ENCODE data around the gene CBFA2T3.

CBFA2T3 gene

GRCh38 chr16:88960516-88960915 lies 16.5 kb downstream of the CBFA2T3 start:
- Histone ChIP-seq H3K27ac (ENCODE audit: low read length) (no peak overlapping the region), H3K27me3 (ENCODE audit: insufficient read depth, low read length) (no peaks in the 10 kb centered on the region), H3K4me1 (ENCODE audit: insufficient read depth, low read length) (no peaks in the 10 kb centered on the region), H3K4me3 (ENCODE audit: low read length) (no peak overlapping the region), H3K9ac (ENCODE audit: low read depth, low read length) (no peak overlapping the region), H3K9me3 (ENCODE audit: insufficient read depth, low read depth, low read length) (no peaks in the 10 kb centered on the region), H3K36me3 (ENCODE audit: insufficient read depth, low read depth, low read length) (no peaks in the 10 kb centered on the region)

- Histone ChIP-seq H3K9me3 (ENCODE audit: insufficient read depth, low read depth, low read length) (no peaks in the 10 kb centered on the region), H3K27me3 (ENCODE audit: insufficient read depth, low read length) (no peaks in the 10 kb centered on the region), H3K9ac (ENCODE audit: low read depth, low read length) (no peak overlapping the region), H3K36me3 (ENCODE audit: insufficient read depth, low read depth, low read length) (no peaks in the 10 kb centered on the region), H3K4me1 (ENCODE audit: insufficient read depth, low read length) (no peaks in the 10 kb centered on the region), H3K27ac (ENCODE audit: low read length) (no peak overlapping the region), H3K4me3 (ENCODE audit: low read length) (no peak overlapping the region)
Measured at GRCh38 chr16:88959022-88959421, 18.0 kb downstream of the CBFA2T3 start.

GRCh38 chr16:88957887-88958577 lies 19.0 kb downstream of the CBFA2T3 start:
- Histone ChIP-seq H3K27ac (ENCODE audit: low read length) (no peak overlapping the region), H3K27me3 (ENCODE audit: insufficient read depth, low read length) (no peaks in the 10 kb centered on the region), H3K4me3 (ENCODE audit: low read length) (no peak overlapping the region), H3K9me3 (ENCODE audit: insufficient read depth, low read depth, low read length) (no peaks in the 10 kb centered on the region), H3K4me1 (ENCODE audit: insufficient read depth, low read length) (no peaks in the 10 kb centered on the region), H3K9ac (ENCODE audit: low read depth, low read length) (no peak overlapping the region), H3K36me3 (ENCODE audit: insufficient read depth, low read depth, low read length) (no peaks in the 10 kb centered on the region)

DNA sequence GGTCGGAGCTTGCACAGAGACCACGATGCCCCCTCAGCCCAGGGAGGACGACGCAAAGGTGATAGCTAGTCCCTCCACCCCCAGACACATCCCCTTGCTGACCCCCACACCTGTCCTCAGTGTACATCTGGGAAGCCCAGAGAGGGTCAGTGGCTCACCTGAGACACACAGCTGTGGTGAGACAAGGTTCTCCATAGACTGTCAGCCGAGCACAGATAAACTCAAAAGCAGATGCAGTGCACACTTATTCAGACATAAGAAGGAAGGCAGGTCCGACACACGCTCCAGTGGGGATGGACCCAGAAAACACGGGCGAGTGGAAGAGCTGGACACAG lies 19.6 kb downstream of the CBFA2T3 start:
- Histone ChIP-seq H3K27ac (ENCODE audit: low read length) (no peak overlapping the region), H3K9me3 (ENCODE audit: insufficient read depth, low read depth, low read length) (no peaks in the 10 kb centered on the region), H3K9ac (ENCODE audit: low read depth, low read length) (no peak overlapping the region), H3K27me3 (ENCODE audit: insufficient read depth, low read length) (no peaks in the 10 kb centered on the region), H3K4me1 (ENCODE audit: insufficient read depth, low read length) (no peaks in the 10 kb centered on the region), H3K36me3 (ENCODE audit: insufficient read depth, low read depth, low read length) (no peaks in the 10 kb centered on the region), H3K4me3 (ENCODE audit: low read length) (no peak overlapping the region)

DNA sequence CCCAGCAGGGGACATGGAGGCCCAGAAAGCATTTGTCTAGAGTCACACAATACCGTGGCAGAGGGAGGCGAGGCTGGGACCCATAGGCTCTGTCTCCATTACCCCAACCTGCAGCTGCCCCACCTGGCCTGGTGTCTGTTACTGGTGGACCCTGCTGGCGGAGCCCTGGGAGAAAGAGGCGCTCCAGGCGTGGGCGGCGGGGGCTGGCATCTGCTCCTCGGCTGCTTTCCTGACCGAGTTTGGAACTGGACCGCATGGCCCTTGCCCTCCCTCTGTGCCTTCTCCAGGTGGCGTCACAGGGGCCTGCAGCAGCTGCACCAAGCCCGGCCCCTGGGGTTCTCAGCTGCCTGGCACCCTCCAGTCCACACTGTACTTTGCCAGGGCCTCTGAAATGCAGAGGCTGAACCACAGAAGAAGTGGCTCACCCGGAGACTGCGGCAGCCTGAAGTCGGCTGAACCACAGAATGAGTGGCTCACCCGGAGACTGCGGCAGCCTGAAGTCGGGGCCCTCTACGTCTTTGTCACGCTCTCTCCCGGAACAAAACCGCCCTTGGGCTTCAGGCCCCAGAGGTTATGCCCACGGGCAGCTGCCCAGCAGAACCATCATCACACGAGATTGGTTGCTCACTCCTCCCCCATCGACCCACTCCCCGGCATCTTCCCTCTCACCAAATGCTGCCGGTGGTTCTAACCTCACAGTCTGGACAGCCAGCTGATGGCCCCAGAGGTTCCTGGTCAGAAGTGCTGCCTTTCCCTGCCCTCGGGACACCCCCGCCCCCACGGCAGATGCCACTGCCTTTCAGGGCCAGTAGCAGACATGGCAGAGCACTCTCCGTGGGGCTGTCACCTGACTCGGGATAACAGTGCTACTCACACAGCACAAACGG lies 20.2 kb downstream of the CBFA2T3 start:
- no peaks in the 10 kb centered on the region for H3K27me3 ChIP-seq (ENCODE audit: insufficient read depth, low read length)
- no peak overlapping the region for H3K9ac ChIP-seq (ENCODE audit: low read depth, low read length)
- no peak overlapping the region for H3K27ac ChIP-seq (ENCODE audit: low read length)
- no peak overlapping the region for H3K4me3 ChIP-seq (ENCODE audit: low read length)
- no peaks in the 10 kb centered on the region for H3K4me1 ChIP-seq (ENCODE audit: insufficient read depth, low read length)
- H3K36me3 ChIP-seq (ENCODE audit: insufficient read depth, low read depth, low read length), result no peaks in the 10 kb centered on the region
- no peaks in the 10 kb centered on the region for H3K9me3 ChIP-seq (ENCODE audit: insufficient read depth, low read depth, low read length)

DNA sequence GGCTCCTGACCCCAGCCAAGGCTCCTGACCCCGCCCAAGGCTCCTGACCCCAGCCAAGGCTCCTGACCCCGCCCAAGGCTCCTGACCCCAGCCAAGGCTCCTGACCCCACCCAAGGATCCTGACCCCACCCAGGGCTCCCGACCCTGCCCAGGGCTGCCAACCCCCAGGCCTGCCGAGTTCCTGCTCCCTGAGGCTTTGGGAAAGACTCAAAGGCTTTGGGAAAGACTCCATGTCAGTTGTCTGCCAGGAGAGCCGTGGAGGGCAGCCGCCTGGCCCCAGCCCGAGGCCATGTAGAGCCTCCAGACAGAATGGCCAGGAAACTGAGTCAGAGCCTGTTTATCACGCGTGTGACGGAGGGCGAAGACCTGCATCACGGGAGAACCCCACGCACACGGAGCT lies 21.1 kb downstream of the CBFA2T3 start:
- H3K9ac ChIP-seq (ENCODE audit: low read depth, low read length), result no peak overlapping the region
- no peaks in the 10 kb centered on the region for H3K9me3 ChIP-seq (ENCODE audit: insufficient read depth, low read depth, low read length)
- no peak overlapping the region for H3K27ac ChIP-seq (ENCODE audit: low read length)
- no peaks in the 10 kb centered on the region for H3K4me1 ChIP-seq (ENCODE audit: insufficient read depth, low read length)
- H3K36me3 ChIP-seq (ENCODE audit: insufficient read depth, low read depth, low read length), result no peaks in the 10 kb centered on the region
- H3K27me3 ChIP-seq (ENCODE audit: insufficient read depth, low read length), result no peaks in the 10 kb centered on the region
- no peak overlapping the region for H3K4me3 ChIP-seq (ENCODE audit: low read length)

DNA sequence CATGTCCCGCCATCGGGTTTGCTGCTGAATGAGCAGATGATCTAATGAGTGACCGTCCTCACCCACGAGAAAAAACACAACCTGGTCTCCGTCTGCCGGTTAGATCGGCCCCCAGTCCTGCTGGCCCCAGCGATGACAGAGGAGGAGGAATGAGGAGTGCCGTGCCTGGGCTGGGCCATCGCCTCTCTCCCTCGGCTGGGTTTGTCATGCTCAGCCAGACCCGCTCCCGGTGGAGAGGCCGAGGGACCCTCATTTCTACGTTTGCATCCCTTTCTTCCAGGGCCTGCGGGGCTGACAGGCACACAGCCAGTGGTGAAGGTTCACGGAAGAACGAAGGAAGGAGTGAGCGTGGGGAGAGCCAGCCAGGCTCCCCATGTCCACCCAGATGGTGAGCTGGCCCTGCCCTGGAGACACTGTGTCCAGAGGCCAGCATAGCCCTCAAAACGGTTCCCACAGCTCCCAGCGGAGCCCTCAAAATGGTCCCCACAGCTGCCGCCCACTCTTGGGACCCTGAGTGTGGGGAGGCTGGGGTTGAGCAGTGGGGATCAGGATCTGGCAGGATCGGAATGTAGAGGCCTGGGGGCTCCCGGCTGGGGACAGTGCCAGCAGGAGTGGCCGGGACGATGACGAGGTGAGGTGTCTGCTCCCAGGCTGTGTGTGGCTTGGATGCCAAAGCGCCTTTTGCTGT lies 23.9 kb downstream of the CBFA2T3 start:
- no peaks in the 10 kb centered on the region for H3K27me3 ChIP-seq (ENCODE audit: insufficient read depth, low read length)
- no peaks in the 10 kb centered on the region for H3K9me3 ChIP-seq (ENCODE audit: insufficient read depth, low read depth, low read length)

DNA sequence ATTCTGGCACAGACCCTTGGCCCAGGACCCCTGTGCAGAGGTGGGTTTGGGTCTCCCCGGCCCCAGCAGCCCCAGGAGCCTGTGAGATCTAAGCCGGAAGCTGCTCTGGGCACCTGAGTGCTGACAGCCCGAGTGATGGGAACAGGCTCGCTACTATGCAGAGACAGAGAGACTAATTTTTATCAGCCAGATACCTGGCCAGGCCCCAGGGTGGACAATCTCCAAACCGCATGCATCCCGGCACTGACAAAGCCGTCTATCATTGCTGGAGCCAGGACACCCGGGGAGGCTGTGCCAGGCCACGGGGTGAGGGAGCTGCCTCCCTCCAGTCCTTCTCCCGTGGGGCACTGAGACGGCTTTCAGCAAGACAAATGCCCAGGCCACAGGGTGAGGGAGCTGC lies 25.0 kb downstream of the CBFA2T3 start:
- Histone ChIP-seq H3K27ac (ENCODE audit: low read length) (no peak overlapping the region), H3K9me3 (ENCODE audit: insufficient read depth, low read depth, low read length) (no peaks in the 10 kb centered on the region), H3K4me3 (ENCODE audit: low read length) (no peak overlapping the region), H3K36me3 (ENCODE audit: insufficient read depth, low read depth, low read length) (no peaks in the 10 kb centered on the region), H3K9ac (ENCODE audit: low read depth, low read length) (no peak overlapping the region), H3K27me3 (ENCODE audit: insufficient read depth, low read length) (no peaks in the 10 kb centered on the region), H3K4me1 (ENCODE audit: insufficient read depth, low read length) (no peaks in the 10 kb centered on the region)

More for the DNA sequence above, 23.9 kb downstream of the CBFA2T3 start:
- H3K9ac ChIP-seq (ENCODE audit: low read depth, low read length), result no peak overlapping the region
- H3K4me3 ChIP-seq (ENCODE audit: low read length), result no peak overlapping the region
- H3K4me1 ChIP-seq (ENCODE audit: insufficient read depth, low read length), result no peaks in the 10 kb centered on the region
- H3K27ac ChIP-seq (ENCODE audit: low read length), result no peak overlapping the region
- H3K36me3 ChIP-seq (ENCODE audit: insufficient read depth, low read depth, low read length), result no peaks in the 10 kb centered on the region

GRCh38 chr16:88951501-88951900 lies 25.5 kb downstream of the CBFA2T3 start:
- Histone ChIP-seq H3K4me1 (ENCODE audit: insufficient read depth, low read length) (no peaks in the 10 kb centered on the region), H3K9ac (ENCODE audit: low read depth, low read length) (no peak overlapping the region), H3K27ac (ENCODE audit: low read length) (no peak overlapping the region), H3K27me3 (ENCODE audit: insufficient read depth, low read length) (no peaks in the 10 kb centered on the region), H3K4me3 (ENCODE audit: low read length) (no peak overlapping the region), H3K36me3 (ENCODE audit: insufficient read depth, low read depth, low read length) (no peaks in the 10 kb centered on the region), H3K9me3 (ENCODE audit: insufficient read depth, low read depth, low read length) (no peaks in the 10 kb centered on the region)

DNA sequence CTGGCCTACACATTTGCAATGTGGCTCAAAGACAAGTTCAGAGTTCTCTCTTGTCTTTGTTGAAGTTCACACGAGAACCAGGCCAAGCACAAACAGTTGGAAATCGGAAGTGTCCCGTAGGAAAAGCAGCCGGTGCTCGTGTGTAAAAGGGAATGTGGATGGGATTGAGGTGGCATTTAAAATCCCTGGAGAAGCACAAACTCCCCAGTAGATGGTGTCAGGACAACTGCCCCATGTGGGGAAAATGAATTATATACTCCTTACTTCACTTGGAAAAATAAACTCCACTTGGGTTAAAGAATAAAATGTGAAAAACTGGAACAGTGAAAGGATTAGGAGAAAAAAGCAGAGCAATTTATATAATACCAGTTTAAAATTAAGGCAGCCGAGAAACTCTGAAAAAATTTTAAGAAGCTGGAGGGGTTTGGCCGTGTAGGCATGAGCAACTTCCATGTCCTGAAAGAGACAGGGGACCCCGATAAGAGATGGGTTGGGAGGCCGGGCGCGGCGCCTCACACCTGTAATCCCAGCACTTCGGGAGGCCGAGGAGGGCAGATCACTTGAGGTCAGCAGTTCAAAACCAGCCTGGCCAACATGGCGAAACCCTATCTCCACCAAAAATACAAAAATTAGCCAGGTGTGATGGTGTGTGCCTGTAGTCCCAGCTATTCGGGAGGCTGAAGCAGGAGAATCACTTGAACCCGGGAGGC lies 28.1 kb downstream of the CBFA2T3 start:
- Histone ChIP-seq H3K27me3 (ENCODE audit: insufficient read depth, low read length) (no peaks in the 10 kb centered on the region), H3K36me3 (ENCODE audit: insufficient read depth, low read depth, low read length) (no peaks in the 10 kb centered on the region), H3K9ac (ENCODE audit: low read depth, low read length) (no peak overlapping the region), H3K27ac (ENCODE audit: low read length) (no peak overlapping the region), H3K4me1 (ENCODE audit: insufficient read depth, low read length) (no peaks in the 10 kb centered on the region), H3K9me3 (ENCODE audit: insufficient read depth, low read depth, low read length) (no peaks in the 10 kb centered on the region), H3K4me3 (ENCODE audit: low read length) (no peak overlapping the region)

DNA sequence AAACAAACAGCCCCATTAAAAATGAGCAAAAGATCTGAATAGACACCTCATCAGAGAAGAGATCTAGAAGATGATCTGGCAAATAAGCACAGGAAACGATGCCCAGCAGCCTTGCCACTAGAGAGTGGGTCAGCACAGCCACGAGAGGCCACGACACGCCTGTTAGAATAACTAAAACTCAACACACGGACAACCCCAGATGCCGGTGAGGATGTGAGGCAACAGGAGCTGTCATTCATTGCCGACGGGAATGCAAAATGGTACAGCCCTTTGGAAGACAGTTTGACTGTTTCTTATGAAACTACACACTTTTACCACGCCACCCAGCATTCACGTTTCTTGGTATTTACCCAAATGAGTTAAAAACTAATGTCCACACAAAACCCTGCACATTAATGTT lies 31.5 kb downstream of the CBFA2T3 start:
- no peaks in the 10 kb centered on the region for H3K36me3 ChIP-seq (ENCODE audit: insufficient read depth, low read depth, low read length)
- no peaks in the 10 kb centered on the region for H3K9me3 ChIP-seq (ENCODE audit: insufficient read depth, low read depth, low read length)
- H3K4me3 ChIP-seq (ENCODE audit: low read length), result no peak overlapping the region
- H3K27me3 ChIP-seq (ENCODE audit: insufficient read depth, low read length), result peaks cover 23% of the 10 kb centered on the region
- no peak overlapping the region for H3K27ac ChIP-seq (ENCODE audit: low read length)
- H3K9ac ChIP-seq (ENCODE audit: low read depth, low read length), result no peak overlapping the region
- H3K4me1 ChIP-seq (ENCODE audit: insufficient read depth, low read length), result no peaks in the 10 kb centered on the region
